ENCODE results near the gene EXOC4. TPM values are rescaled to one million over a fixed set of nuclear protein-coding genes. Genes with fewer than 3 reads are reported as not detected.

The EXOC4 gene
- total RNA-seq, 3 donors from 2014 or later = 63.9 to 90.2 (median 89.5) TPM

- H3K36me3 ChIP-seq (ENCODE audit: low read depth) = no peaks in the 10 kb centered on the region
- intact Hi-C loops (cut with DNase I, micrococcal nuclease) = no loop called here
- DNase-seq (no peak), ATAC-seq (no peak)
- no peaks in the 10 kb centered on the region for H3K4me1 ChIP-seq (ENCODE audit: low read depth)
- TF ChIP-seq CTCF (IDR thresholded peaks at IDR 0.05) = no peak
- H3K4me3 ChIP-seq = no peak overlapping the region
- H3K9me3 ChIP-seq = no peaks in the 10 kb centered on the region
Measured at GRCh38 chr7:133704453-133704852, 451.6 kb downstream of the EXOC4 start.

GRCh38 chr7:133705596-133705995 lies 452.7 kb downstream of the EXOC4 start:
- intact Hi-C loops (cut with DNase I, micrococcal nuclease) = no loop called here
- DNase-seq (no peak), ATAC-seq (no peak)
- TF ChIP-seq CTCF (IDR thresholded peaks at IDR 0.05) = no peak
- Histone ChIP-seq H3K4me3 (no peak overlapping the region), H3K4me1 (ENCODE audit: low read depth) (no peaks in the 10 kb centered on the region), H3K9me3 (no peaks in the 10 kb centered on the region), H3K36me3 (ENCODE audit: low read depth) (no peaks in the 10 kb centered on the region)

- no peaks in the 10 kb centered on the region for H3K4me1 ChIP-seq (ENCODE audit: low read depth)
- H3K9me3 ChIP-seq = no peaks in the 10 kb centered on the region
- intact Hi-C loops (cut with DNase I, micrococcal nuclease) = no loop called here
- no peaks in the 10 kb centered on the region for H3K36me3 ChIP-seq (ENCODE audit: low read depth)
- ATAC-seq (no peak), DNase-seq (no peak)
- H3K4me3 ChIP-seq = no peak overlapping the region
- TF ChIP-seq CTCF (IDR thresholded peaks at IDR 0.05) = no peak
Measured at GRCh38 chr7:133706016-133706415, 453.1 kb downstream of the EXOC4 start.

- no peak for TF ChIP-seq CTCF (IDR thresholded peaks at IDR 0.05)
- ATAC-seq = no peak
- no peak overlapping the region for H3K4me3 ChIP-seq
- no peaks in the 10 kb centered on the region for H3K9me3 ChIP-seq
- intact Hi-C loops (cut with DNase I, micrococcal nuclease) = no loop called here
- DNase-seq = no peak
- no peaks in the 10 kb centered on the region for H3K36me3 ChIP-seq (ENCODE audit: low read depth)
- H3K4me1 ChIP-seq (ENCODE audit: low read depth) = no peaks in the 10 kb centered on the region
Measured at GRCh38 chr7:133709036-133709880, 456.4 kb downstream of the EXOC4 start.

- no peaks in the 10 kb centered on the region for H3K36me3 ChIP-seq (ENCODE audit: low read depth)
- no peaks in the 10 kb centered on the region for H3K9me3 ChIP-seq
- no peaks in the 10 kb centered on the region for H3K4me1 ChIP-seq (ENCODE audit: low read depth)
- no peak for DNase-seq
- H3K4me3 ChIP-seq = no peak overlapping the region
- ATAC-seq = no peak
- no peak for TF ChIP-seq CTCF (IDR thresholded peaks at IDR 0.05)
- intact Hi-C loops (cut with DNase I, micrococcal nuclease) = no loop called here
Measured at GRCh38 chr7:133712544-133712943, 459.7 kb downstream of the EXOC4 start.

Data from mucosa of descending colon (tissue), 3 donors.